ENCODE measurements around the gene PIEZO2. TPM values are rescaled to one million over a fixed set of nuclear protein-coding genes. Genes with fewer than 3 reads are reported as not detected.
"Not testable (repeated sequence)": the region's sequence is repeated elsewhere in the genome, so short reads cannot be mapped to it uniquely, and the experiment has no call there.

The PIEZO2 gene
- total RNA-seq (2021) (5.5 and 8.8 TPM in 2 replicates), Bru-seq, nascent RNA (percentile 50 among the genes with signal in this experiment), BruChase-seq, experiment 1, labeled RNA remaining after a 2-hour chase (percentile 44 among the genes with signal in this experiment), BruChase-seq, experiment 2, labeled RNA remaining after a 6-hour chase (percentile 45 among the genes with signal in this experiment)
- long read RNA-seq, partial matches to known transcripts: 5 of 8 reads
- long read RNA-seq, other reads (novel, unspliced or antisense): 3 of 8 reads

DNA sequence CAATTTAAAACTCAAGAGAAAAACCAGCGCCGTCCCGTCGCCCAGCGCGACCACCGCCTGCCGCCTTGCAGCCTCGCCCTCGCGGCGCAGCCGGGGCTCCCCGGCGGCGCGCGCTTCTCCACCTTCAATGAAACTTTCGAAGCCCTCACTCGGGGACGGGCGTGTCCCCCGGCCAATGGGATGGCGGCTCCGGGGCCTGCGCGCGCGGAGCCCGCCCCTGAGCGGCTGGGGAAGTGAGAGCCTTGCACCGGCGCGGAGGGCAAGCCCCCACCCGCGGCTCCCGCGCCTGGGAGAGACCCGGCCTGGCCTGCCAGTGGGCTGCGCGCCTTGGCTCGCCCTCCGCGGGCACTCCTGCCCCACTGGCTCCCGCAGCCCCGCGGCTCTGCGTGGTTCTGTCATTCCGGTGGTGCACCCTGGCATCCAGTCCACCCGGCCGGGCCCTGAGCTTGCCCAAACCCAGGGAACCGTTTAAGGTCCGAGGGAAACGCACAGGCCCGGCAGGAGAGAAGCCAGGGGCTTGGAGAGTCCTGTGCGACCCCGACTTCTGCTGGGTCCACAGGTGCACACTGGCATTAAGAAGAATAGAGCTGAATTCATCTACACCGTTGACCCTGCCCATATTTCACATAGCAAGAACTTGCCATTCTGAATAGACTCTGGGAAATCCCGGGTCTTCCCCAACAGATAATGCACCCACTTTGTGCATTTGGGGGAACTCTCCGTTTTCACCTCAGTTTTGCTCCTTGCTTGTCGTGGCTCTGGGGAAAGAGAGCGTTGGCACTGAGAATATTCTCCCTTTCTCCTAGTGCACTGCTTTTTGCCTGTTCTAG, at the start of gene PIEZO2:
Gene PIEZO2, minus strand, starts transcription at position 129 of the 830 bp plus-strand sequence. CDS start 981 bp downstream, outside the sequence.
- ChIA-PET CTCF (interaction anchor here (0.6 kb wide), 1 partner anchor 329 kb away, joined by 3 read pairs; no protein-coding TSS in a partner anchor), POLR2A (ENCODE audit: low non-redundant PET) (no interaction called here)
- DNase-seq (ENCODE audit: low spot score): peak; percentile 81
- Histone ChIP-seq H3K4me1 (ENCODE audit: insufficient read depth, low read length, poor library complexity, severe bottlenecking) (peaks cover 17% of the 10 kb centered on the region), H3K4me3 (ENCODE audit: low read depth, low read length, poor library complexity, severe bottlenecking) (peak within 1 kb of the TSS; percentile 39), H3K27me3 (replicated peaks; ENCODE audit: insufficient read depth, low read depth, low read length, poor library complexity) (peaks cover 52% of the 10 kb centered on the region), H3K27ac (ENCODE audit: low read depth, low read length, poor library complexity, severe bottlenecking) (no peak within 1 kb of the TSS), H3K9me3 (ENCODE audit: low read depth, low read length, poor library complexity, severe bottlenecking) (no peaks in the 10 kb centered on the region), H3K36me3 (ENCODE audit: insufficient read depth, low read length, poor library complexity, severe bottlenecking) (no peaks in the 10 kb centered on the region)
- BruUV-seq (replicated peaks): no TSS peak
- intact Hi-C loops (cut with micrococcal nuclease; ENCODE audit: unreplicated experiment): loop anchor here (1.0 to 10.0 kb wide), 4 partner anchors 107 to 1175 kb away; no protein-coding TSS in a partner anchor
- TF ChIP-seq, protein P1, sequence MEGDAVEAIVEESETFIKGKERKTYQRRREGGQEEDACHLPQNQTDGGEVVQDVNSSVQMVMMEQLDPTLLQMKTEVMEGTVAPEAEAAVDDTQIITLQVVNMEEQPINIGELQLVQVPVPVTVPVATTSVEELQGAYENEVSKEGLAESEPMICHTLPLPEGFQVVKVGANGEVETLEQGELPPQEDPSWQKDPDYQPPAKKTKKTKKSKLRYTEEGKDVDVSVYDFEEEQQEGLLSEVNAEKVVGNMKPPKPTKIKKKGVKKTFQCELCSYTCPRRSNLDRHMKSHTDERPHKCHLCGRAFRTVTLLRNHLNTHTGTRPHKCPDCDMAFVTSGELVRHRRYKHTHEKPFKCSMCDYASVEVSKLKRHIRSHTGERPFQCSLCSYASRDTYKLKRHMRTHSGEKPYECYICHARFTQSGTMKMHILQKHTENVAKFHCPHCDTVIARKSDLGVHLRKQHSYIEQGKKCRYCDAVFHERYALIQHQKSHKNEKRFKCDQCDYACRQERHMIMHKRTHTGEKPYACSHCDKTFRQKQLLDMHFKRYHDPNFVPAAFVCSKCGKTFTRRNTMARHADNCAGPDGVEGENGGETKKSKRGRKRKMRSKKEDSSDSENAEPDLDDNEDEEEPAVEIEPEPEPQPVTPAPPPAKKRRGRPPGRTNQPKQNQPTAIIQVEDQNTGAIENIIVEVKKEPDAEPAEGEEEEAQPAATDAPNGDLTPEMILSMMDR (conservative IDR thresholded peaks at IDR 0.05; ENCODE audit: low read depth, low read length): no peak
- no peak for TF ChIP-seq EZH2 (IDR thresholded peaks at IDR 0.05; ENCODE audit: borderline replicate concordance, low read depth, low read length, poor library complexity, severe bottlenecking)

DNA sequence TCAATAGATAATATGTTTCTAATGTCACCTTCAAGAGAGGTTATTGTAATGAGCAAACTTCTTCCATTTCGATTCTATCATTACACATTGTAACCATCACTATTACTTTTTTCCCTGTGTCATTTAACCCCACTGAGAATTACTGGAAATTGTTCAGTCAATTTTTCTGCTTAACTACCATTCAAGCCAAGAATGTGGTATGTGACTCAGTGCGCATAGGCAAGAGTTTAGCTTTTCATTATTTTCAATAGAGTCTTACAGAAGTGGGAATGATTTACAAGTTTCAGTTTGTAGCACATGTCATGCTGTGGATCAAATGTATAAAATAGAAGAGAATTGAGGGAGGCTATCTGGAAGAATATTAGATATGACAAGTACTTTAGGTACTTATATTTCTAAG, 34.3 kb upstream of the PIEZO2 start:
- Histone ChIP-seq H3K27me3 (replicated peaks; ENCODE audit: insufficient read depth, low read depth, low read length, poor library complexity) (peaks cover 19% of the 10 kb centered on the region), H3K9me3 (ENCODE audit: low read depth, low read length, poor library complexity, severe bottlenecking) (no peaks in the 10 kb centered on the region), H3K36me3 (ENCODE audit: insufficient read depth, low read length, poor library complexity, severe bottlenecking) (no peaks in the 10 kb centered on the region), H3K4me1 (ENCODE audit: insufficient read depth, low read length, poor library complexity, severe bottlenecking) (no peaks in the 10 kb centered on the region), H3K4me3 (ENCODE audit: low read depth, low read length, poor library complexity, severe bottlenecking) (no peak overlapping the region), H3K27ac (ENCODE audit: low read depth, low read length, poor library complexity, severe bottlenecking) (no peak overlapping the region)
- no peak for DNase-seq (ENCODE audit: low spot score)
- POLR2A ChIA-PET (ENCODE audit: low non-redundant PET): no interaction called here
- TF ChIP-seq, protein P1 (conservative IDR thresholded peaks at IDR 0.05; ENCODE audit: low read depth, low read length): no peak
- no peak for TF ChIP-seq EZH2 (IDR thresholded peaks at IDR 0.05; ENCODE audit: borderline replicate concordance, low read depth, low read length, poor library complexity, severe bottlenecking)
- CTCF ChIA-PET: no interaction called here
- BruUV-seq (replicated peaks): no TSS peak
- intact Hi-C loops (cut with micrococcal nuclease; ENCODE audit: unreplicated experiment): no loop called here

DNA sequence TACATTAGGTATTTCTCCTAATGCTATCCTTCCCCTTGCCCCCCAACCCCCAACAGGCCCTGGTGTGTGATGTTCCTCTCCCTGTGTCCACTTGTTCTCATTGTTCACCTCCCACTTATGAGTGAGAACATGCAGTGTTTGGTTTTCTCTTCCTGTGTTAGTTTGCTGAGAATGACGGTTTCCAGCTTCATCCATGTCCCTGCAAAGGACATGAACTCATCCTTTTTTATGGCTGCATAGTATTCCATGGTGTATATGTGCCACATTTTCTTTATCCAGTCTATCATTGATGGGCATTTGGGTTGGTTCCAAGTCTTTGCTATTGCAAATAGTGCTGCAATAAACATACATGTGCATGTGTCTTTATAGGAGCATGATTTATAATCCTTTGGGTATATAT, 32.3 kb upstream of the PIEZO2 start:
- POLR2A ChIA-PET (ENCODE audit: low non-redundant PET); DNase-seq (ENCODE audit: low spot score); H3K27ac ChIP-seq (ENCODE audit: low read depth, low read length, poor library complexity, severe bottlenecking); CTCF ChIA-PET; H3K4me1 ChIP-seq (ENCODE audit: insufficient read depth, low read length, poor library complexity, severe bottlenecking); H3K36me3 ChIP-seq (ENCODE audit: insufficient read depth, low read length, poor library complexity, severe bottlenecking); intact Hi-C loops (cut with micrococcal nuclease; ENCODE audit: unreplicated experiment); H3K4me3 ChIP-seq (ENCODE audit: low read depth, low read length, poor library complexity, severe bottlenecking); H3K9me3 ChIP-seq (ENCODE audit: low read depth, low read length, poor library complexity, severe bottlenecking); BruUV-seq (replicated peaks): not testable (repeated sequence)
- peaks cover 18% of the 10 kb centered on the region for H3K27me3 ChIP-seq (replicated peaks; ENCODE audit: insufficient read depth, low read depth, low read length, poor library complexity)
